Duodenal mucosa (tissue), 2 donors: ENCODE measurements around the gene ANXA8L1.
"Not testable (repeated sequence)": the region's sequence is repeated elsewhere in the genome, so short reads cannot be mapped to it uniquely, and the experiment has no call there.

Experiments
- H3K27ac ChIP-seq: one replicate; pipeline ENCODE4 v1.7.0; 2013; ENCODE audit warnings: low read depth, low read length
- H3K27me3 ChIP-seq, 2 donors: one replicate each; pipeline ENCODE4 v1.7.0; 2013; ENCODE audit warnings: low read length in 2 of 2, control low read depth in 1 of 2; ENCODE audit not compliant: insufficient read depth in 2 of 2, control insufficient read depth in 1 of 2
- H3K36me3 ChIP-seq, 2 donors: one replicate each; pipeline ENCODE4 v1.7.0; 2013; ENCODE audit warnings: low read length in 2 of 2, control low read depth in 1 of 2; ENCODE audit not compliant: insufficient read depth in 2 of 2, control insufficient read depth in 1 of 2
- H3K4me1 ChIP-seq, 2 donors: one replicate each; pipeline ENCODE4 v1.7.0; 2013; ENCODE audit warnings: low read length in 2 of 2, control low read depth in 1 of 2; ENCODE audit not compliant: insufficient read depth in 2 of 2, control insufficient read depth in 1 of 2
- H3K4me3 ChIP-seq, 2 donors: one replicate each; pipeline ENCODE4 v1.7.0; 2013; ENCODE audit warnings: low read length in 2 of 2, low read depth in 1 of 2
- H3K9ac ChIP-seq, 2 donors: one replicate each; pipeline ENCODE4 v1.7.0; 2013; ENCODE audit warnings: low read length in 2 of 2, low read depth in 1 of 2
- H3K9me3 ChIP-seq, 2 donors: one replicate each; pipeline ENCODE4 v1.7.0; 2013; ENCODE audit warnings: low read length in 2 of 2, control low read depth in 1 of 2; ENCODE audit not compliant: control insufficient read depth in 1 of 2

Gene ANXA8L1

GRCh38 chr10:46396441-46397279 lies 21.1 kb downstream of the ANXA8L1 start:
- H3K4me1 ChIP-seq, H3K27ac ChIP-seq, H3K9ac ChIP-seq, H3K4me3 ChIP-seq, H3K36me3 ChIP-seq, H3K9me3 ChIP-seq, H3K27me3 ChIP-seq: not testable (repeated sequence)

- H3K27me3 ChIP-seq, H3K4me3 ChIP-seq, H3K9ac ChIP-seq, H3K9me3 ChIP-seq, H3K27ac ChIP-seq, H3K4me1 ChIP-seq, H3K36me3 ChIP-seq: not testable (repeated sequence)
Observed at GRCh38 chr10:46397767-46398166, 22.2 kb downstream of the ANXA8L1 start.

GRCh38 chr10:46398212-46398886 lies 22.8 kb downstream of the ANXA8L1 start:
- H3K27ac ChIP-seq, H3K9me3 ChIP-seq, H3K9ac ChIP-seq, H3K36me3 ChIP-seq, H3K27me3 ChIP-seq, H3K4me1 ChIP-seq: not testable (repeated sequence)
- peak overlapping the region in 1 of 2 donors; percentile 64 for H3K4me3 ChIP-seq

- H3K27me3 ChIP-seq, H3K36me3 ChIP-seq, H3K9me3 ChIP-seq, H3K4me3 ChIP-seq, H3K9ac ChIP-seq, H3K27ac ChIP-seq, H3K4me1 ChIP-seq: not testable (repeated sequence)
Observed at GRCh38 chr10:46409556-46409955, 34.0 kb downstream of the ANXA8L1 start.

- H3K27ac ChIP-seq, H3K9ac ChIP-seq, H3K4me3 ChIP-seq, H3K36me3 ChIP-seq, H3K27me3 ChIP-seq, H3K9me3 ChIP-seq, H3K4me1 ChIP-seq: not testable (repeated sequence)
Observed at GRCh38 chr10:46411123-46411522, 35.5 kb downstream of the ANXA8L1 start.

GRCh38 chr10:46412665-46413064 lies 37.1 kb downstream of the ANXA8L1 start:
- not testable (repeated sequence) for H3K4me3 ChIP-seq, H3K36me3 ChIP-seq, H3K27me3 ChIP-seq, H3K27ac ChIP-seq, H3K9me3 ChIP-seq, H3K4me1 ChIP-seq, H3K9ac ChIP-seq

GRCh38 chr10:46415291-46415690 lies 39.7 kb downstream of the ANXA8L1 start:
- H3K4me3 ChIP-seq, H3K27me3 ChIP-seq, H3K36me3 ChIP-seq, H3K4me1 ChIP-seq, H3K9ac ChIP-seq, H3K27ac ChIP-seq, H3K9me3 ChIP-seq: not testable (repeated sequence)

- not testable (repeated sequence) for H3K36me3 ChIP-seq, H3K27me3 ChIP-seq, H3K9ac ChIP-seq, H3K4me1 ChIP-seq, H3K4me3 ChIP-seq, H3K9me3 ChIP-seq, H3K27ac ChIP-seq
Observed at GRCh38 chr10:46418283-46418682, 42.7 kb downstream of the ANXA8L1 start.

GRCh38 chr10:46419570-46420379 lies 44.2 kb downstream of the ANXA8L1 start:
- H3K36me3 ChIP-seq, H3K4me3 ChIP-seq, H3K4me1 ChIP-seq, H3K9me3 ChIP-seq, H3K27ac ChIP-seq, H3K9ac ChIP-seq, H3K27me3 ChIP-seq: not testable (repeated sequence)

- not testable (repeated sequence) for H3K4me1 ChIP-seq, H3K36me3 ChIP-seq, H3K4me3 ChIP-seq, H3K27me3 ChIP-seq, H3K9me3 ChIP-seq, H3K27ac ChIP-seq, H3K9ac ChIP-seq
Observed at GRCh38 chr10:46423550-46423949, 48.0 kb downstream of the ANXA8L1 start.
